Measurements from ENCODE around the gene EIF3A.

DNA sequence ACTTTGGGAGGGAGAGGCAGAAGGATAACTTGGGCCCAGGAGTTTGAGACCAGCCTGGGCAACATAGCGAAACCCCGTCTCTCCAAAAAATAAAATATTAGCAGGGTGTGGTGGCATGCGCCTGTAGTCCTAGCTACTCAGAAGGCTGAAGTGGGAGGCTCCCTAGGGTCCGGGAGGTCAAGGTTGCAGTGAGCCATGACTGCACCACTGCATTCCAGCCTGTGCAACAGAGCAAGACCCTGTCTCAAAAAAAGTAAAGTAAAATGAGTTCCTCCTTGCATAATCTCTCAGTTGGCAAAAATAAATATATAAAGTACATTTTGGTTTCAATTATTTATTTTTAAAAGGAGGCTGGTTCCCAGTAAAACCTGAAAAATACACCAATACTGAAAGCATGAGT, 39.3 kb downstream of the EIF3A start:
- TF ChIP-seq, protein P1, sequence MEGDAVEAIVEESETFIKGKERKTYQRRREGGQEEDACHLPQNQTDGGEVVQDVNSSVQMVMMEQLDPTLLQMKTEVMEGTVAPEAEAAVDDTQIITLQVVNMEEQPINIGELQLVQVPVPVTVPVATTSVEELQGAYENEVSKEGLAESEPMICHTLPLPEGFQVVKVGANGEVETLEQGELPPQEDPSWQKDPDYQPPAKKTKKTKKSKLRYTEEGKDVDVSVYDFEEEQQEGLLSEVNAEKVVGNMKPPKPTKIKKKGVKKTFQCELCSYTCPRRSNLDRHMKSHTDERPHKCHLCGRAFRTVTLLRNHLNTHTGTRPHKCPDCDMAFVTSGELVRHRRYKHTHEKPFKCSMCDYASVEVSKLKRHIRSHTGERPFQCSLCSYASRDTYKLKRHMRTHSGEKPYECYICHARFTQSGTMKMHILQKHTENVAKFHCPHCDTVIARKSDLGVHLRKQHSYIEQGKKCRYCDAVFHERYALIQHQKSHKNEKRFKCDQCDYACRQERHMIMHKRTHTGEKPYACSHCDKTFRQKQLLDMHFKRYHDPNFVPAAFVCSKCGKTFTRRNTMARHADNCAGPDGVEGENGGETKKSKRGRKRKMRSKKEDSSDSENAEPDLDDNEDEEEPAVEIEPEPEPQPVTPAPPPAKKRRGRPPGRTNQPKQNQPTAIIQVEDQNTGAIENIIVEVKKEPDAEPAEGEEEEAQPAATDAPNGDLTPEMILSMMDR (IDR thresholded peaks at IDR 0.05; ENCODE audit: low read length), result no peak
- TF ChIP-seq EZH2 (IDR thresholded peaks at IDR 0.05; ENCODE audit: borderline replicate concordance, low read length), result no peak
